ENCODE results near the gene XYLT1. TPM values are rescaled to one million over a fixed set of nuclear protein-coding genes. Genes with fewer than 3 reads are reported as not detected.

Gene XYLT1
- total RNA-seq, 1 experiment from 2014 or later: 25.0 TPM

DNA sequence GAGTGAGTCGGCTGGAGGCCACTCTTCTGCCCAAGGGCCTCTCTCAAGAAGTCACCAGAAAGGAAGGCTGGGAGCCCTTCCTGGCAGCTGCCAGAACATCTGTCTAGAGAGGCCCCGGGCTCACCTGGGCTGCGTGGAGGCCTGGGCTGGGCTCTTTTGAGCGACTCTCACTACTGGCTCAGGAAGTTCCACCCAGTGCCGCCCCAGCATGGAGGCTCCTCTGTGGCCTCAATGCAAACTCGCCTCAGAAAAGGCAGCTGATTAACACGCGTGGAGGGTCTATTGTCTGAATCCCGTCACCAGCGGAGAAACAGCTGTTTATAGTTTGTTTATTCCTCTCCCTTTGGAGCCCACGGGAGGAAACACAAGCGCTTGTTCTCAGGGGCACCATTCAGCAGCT is 25.3 kb downstream of the XYLT1 start:
- Mint-ChIP-seq H3K4me3 (no peak overlapping the region), H3K9me3 (peaks cover 6% of the 10 kb centered on the region; the same call in 1 of the 2 replicates), H3K36me3 (peaks cover 17% of the 10 kb centered on the region), H3K27ac (peak overlapping the region; percentile 4; the same call in 1 of the 2 replicates), H3K27me3 (ENCODE audit: low read depth) (no peaks in the 10 kb centered on the region), H3K4me1 (peaks cover 24% of the 10 kb centered on the region)
- ChIA-PET CTCF (interaction anchor here (0.7 kb wide), 1 partner anchor 22 kb away, joined by 3 read pairs; no protein-coding TSS in a partner anchor), POLR2A (no interaction called here)
- ATAC-seq (peak; percentile 50; the same call in 1 of the 2 replicates), DNase-seq (ENCODE audit: low spot score) (no peak)
- TF ChIP-seq ZNF423 (CRISPR knock-in tag; IDR thresholded peaks at IDR 0.05) (no peak), ZNF138 (CRISPR knock-in tag; conservative IDR thresholded peaks at IDR 0.05) (no peak), ETV6 (CRISPR knock-in tag; IDR thresholded peaks at IDR 0.05) (no peak), JAZF1 (CRISPR knock-in tag; IDR thresholded peaks at IDR 0.05) (no peak), FOXJ3 (CRISPR knock-in tag; IDR thresholded peaks at IDR 0.05; ENCODE audit: borderline replicate concordance) (no peak), ZNF396 (CRISPR knock-in tag; IDR thresholded peaks at IDR 0.05; ENCODE audit: borderline replicate concordance) (no peak), CREB1 (CRISPR knock-in tag; IDR thresholded peaks at IDR 0.05) (no peak), ZNF671 (CRISPR knock-in tag; IDR thresholded peaks at IDR 0.05) (no peak), NFYB (CRISPR knock-in tag; conservative IDR thresholded peaks at IDR 0.05; ENCODE audit: low read depth) (no peak), ZNF263 (CRISPR knock-in tag; IDR thresholded peaks at IDR 0.05; ENCODE audit: low read depth) (no peak), ATF1 (CRISPR knock-in tag; IDR thresholded peaks at IDR 0.05) (no peak), FOXP1 (CRISPR knock-in tag; IDR thresholded peaks at IDR 0.05; ENCODE audit: borderline replicate concordance) (no peak), GRHL2 (CRISPR knock-in tag; IDR thresholded peaks at IDR 0.05; ENCODE audit: insufficient replicate concordance, severe bottlenecking) (no peak)
- TF ChIP-seq, protein P1, sequence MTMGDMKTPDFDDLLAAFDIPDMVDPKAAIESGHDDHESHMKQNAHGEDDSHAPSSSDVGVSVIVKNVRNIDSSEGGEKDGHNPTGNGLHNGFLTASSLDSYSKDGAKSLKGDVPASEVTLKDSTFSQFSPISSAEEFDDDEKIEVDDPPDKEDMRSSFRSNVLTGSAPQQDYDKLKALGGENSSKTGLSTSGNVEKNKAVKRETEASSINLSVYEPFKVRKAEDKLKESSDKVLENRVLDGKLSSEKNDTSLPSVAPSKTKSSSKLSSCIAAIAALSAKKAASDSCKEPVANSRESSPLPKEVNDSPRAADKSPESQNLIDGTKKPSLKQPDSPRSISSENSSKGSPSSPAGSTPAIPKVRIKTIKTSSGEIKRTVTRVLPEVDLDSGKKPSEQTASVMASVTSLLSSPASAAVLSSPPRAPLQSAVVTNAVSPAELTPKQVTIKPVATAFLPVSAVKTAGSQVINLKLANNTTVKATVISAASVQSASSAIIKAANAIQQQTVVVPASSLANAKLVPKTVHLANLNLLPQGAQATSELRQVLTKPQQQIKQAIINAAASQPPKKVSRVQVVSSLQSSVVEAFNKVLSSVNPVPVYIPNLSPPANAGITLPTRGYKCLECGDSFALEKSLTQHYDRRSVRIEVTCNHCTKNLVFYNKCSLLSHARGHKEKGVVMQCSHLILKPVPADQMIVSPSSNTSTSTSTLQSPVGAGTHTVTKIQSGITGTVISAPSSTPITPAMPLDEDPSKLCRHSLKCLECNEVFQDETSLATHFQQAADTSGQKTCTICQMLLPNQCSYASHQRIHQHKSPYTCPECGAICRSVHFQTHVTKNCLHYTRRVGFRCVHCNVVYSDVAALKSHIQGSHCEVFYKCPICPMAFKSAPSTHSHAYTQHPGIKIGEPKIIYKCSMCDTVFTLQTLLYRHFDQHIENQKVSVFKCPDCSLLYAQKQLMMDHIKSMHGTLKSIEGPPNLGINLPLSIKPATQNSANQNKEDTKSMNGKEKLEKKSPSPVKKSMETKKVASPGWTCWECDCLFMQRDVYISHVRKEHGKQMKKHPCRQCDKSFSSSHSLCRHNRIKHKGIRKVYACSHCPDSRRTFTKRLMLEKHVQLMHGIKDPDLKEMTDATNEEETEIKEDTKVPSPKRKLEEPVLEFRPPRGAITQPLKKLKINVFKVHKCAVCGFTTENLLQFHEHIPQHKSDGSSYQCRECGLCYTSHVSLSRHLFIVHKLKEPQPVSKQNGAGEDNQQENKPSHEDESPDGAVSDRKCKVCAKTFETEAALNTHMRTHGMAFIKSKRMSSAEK (CRISPR knock-in tag; IDR thresholded peaks at IDR 0.05; ENCODE audit: borderline replicate concordance): no peak
- TF ChIP-seq, protein P2, sequence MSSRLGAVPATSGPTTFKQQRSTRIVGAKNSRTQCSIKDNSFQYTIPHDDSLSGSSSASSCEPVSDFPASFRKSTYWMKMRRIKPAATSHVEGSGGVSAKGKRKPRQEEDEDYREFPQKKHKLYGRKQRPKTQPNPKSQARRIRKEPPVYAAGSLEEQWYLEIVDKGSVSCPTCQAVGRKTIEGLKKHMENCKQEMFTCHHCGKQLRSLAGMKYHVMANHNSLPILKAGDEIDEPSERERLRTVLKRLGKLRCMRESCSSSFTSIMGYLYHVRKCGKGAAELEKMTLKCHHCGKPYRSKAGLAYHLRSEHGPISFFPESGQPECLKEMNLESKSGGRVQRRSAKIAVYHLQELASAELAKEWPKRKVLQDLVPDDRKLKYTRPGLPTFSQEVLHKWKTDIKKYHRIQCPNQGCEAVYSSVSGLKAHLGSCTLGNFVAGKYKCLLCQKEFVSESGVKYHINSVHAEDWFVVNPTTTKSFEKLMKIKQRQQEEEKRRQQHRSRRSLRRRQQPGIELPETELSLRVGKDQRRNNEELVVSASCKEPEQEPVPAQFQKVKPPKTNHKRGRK (CRISPR knock-in tag; IDR thresholded peaks at IDR 0.05; ENCODE audit: borderline replicate concordance): no peak
- TF ChIP-seq, protein P3, sequence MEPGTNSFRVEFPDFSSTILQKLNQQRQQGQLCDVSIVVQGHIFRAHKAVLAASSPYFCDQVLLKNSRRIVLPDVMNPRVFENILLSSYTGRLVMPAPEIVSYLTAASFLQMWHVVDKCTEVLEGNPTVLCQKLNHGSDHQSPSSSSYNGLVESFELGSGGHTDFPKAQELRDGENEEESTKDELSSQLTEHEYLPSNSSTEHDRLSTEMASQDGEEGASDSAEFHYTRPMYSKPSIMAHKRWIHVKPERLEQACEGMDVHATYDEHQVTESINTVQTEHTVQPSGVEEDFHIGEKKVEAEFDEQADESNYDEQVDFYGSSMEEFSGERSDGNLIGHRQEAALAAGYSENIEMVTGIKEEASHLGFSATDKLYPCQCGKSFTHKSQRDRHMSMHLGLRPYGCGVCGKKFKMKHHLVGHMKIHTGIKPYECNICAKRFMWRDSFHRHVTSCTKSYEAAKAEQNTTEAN (CRISPR knock-in tag; IDR thresholded peaks at IDR 0.05): no peak
- TF ChIP-seq, protein P4, sequence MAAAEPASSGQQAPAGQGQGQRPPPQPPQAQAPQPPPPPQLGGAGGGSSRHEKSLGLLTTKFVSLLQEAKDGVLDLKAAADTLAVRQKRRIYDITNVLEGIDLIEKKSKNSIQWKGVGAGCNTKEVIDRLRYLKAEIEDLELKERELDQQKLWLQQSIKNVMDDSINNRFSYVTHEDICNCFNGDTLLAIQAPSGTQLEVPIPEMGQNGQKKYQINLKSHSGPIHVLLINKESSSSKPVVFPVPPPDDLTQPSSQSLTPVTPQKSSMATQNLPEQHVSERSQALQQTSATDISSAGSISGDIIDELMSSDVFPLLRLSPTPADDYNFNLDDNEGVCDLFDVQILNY (CRISPR knock-in tag; IDR thresholded peaks at IDR 0.05): no peak

DNA sequence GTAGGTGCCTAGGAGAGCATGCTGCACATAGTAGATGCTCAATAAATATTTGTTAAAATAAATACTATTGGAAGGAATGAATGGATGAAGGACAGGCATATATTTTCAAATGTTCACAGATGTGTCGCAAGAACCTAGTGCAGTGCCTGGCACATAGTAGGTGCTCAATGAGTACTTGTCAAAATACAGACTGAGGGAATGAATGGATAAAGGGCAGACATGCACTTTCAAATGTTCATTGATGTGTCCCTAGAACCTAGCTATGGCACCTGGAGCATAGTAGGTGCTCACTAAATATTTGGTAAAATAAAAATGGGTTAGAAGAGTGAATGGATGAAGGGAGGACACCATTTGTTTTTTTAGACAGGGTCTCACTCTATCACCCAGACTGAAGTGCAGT is 26.1 kb downstream of the XYLT1 start:
- CTCF ChIA-PET: no interaction called here
- H3K27me3 Mint-ChIP-seq (ENCODE audit: low read depth): no peaks in the 10 kb centered on the region
- POLR2A ChIA-PET: no interaction called here
- peaks cover 21% of the 10 kb centered on the region for H3K36me3 Mint-ChIP-seq
- DNase-seq (ENCODE audit: low spot score) (no peak), ATAC-seq (no peak)
- no peak overlapping the region for H3K27ac Mint-ChIP-seq
- H3K4me3 Mint-ChIP-seq: no peak overlapping the region
- peaks cover 14% of the 10 kb centered on the region for H3K9me3 Mint-ChIP-seq
- peaks cover 24% of the 10 kb centered on the region for H3K4me1 Mint-ChIP-seq
- TF ChIP-seq, protein P5, sequence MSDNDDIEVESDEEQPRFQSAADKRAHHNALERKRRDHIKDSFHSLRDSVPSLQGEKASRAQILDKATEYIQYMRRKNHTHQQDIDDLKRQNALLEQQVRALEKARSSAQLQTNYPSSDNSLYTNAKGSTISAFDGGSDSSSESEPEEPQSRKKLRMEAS (CRISPR knock-in tag; IDR thresholded peaks at IDR 0.05): no peak
- TF ChIP-seq NFYB (CRISPR knock-in tag; conservative IDR thresholded peaks at IDR 0.05; ENCODE audit: low read depth) (no peak), TEAD1 (CRISPR knock-in tag; IDR thresholded peaks at IDR 0.05) (no peak), NR3C1 (CRISPR knock-in tag; conservative IDR thresholded peaks at IDR 0.05; ENCODE audit: low read depth) (no peak), FOXP1 (CRISPR knock-in tag; IDR thresholded peaks at IDR 0.05; ENCODE audit: borderline replicate concordance) (no peak), PRRX2 (CRISPR knock-in tag; IDR thresholded peaks at IDR 0.05) (no peak), NFE2L1 (CRISPR knock-in tag; IDR thresholded peaks at IDR 0.05) (no peak), IRF2 (CRISPR knock-in tag; IDR thresholded peaks at IDR 0.05; ENCODE audit: borderline replicate concordance, low read depth) (no peak)
- TF ChIP-seq, protein P6, sequence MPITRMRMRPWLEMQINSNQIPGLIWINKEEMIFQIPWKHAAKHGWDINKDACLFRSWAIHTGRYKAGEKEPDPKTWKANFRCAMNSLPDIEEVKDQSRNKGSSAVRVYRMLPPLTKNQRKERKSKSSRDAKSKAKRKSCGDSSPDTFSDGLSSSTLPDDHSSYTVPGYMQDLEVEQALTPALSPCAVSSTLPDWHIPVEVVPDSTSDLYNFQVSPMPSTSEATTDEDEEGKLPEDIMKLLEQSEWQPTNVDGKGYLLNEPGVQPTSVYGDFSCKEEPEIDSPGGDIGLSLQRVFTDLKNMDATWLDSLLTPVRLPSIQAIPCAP (CRISPR knock-in tag; IDR thresholded peaks at IDR 0.05): no peak
- TF ChIP-seq, protein P7, sequence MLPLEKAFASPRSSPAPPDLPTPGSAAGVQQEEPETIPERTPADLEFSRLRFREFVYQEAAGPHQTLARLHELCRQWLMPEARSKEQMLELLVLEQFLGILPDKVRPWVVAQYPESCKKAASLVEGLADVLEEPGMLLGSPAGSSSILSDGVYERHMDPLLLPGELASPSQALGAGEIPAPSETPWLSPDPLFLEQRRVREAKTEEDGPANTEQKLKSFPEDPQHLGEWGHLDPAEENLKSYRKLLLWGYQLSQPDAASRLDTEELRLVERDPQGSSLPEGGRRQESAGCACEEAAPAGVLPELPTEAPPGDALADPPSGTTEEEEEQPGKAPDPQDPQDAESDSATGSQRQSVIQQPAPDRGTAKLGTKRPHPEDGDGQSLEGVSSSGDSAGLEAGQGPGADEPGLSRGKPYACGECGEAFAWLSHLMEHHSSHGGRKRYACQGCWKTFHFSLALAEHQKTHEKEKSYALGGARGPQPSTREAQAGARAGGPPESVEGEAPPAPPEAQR (CRISPR knock-in tag; IDR thresholded peaks at IDR 0.05): no peak
